IPS-NIHi11 (cell line): ENCODE data around the gene SAPCD2.
A peak's percentile ranks its signal among the peaks of the same experiment; 100 is the strongest.
"Not testable (repeated sequence)": the region's sequence is repeated elsewhere in the genome, so short reads cannot be mapped to it uniquely, and the experiment has no call there.

Experiments used
- DNase-seq: peaks from one replicate; pipeline ENCODE4 v3.0.0; 2012; ENCODE audit warnings: mixed read lengths, low spot score

SAPCD2 gene, protein sequence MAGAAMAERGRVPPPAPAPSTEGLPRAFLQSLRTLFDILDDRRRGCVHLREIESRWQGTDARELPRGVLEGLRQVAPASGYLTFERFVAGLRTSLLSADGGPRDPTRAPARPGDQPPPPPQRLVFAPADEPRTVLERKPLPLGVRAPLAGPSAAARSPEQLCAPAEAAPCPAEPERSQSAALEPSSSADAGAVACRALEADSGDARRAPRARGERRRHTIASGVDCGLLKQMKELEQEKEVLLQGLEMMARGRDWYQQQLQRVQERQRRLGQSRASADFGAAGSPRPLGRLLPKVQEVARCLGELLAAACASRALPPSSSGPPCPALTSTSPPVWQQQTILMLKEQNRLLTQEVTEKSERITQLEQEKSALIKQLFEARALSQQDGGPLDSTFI

GRCh38 chr9:137070201-137070905 lies at the start of gene SAPCD2:
TSS of gene SAPCD2 (minus strand) at chr9:137070557. CDS start at chr9:137070460, 97 bp downstream.
- peak; percentile 90 for DNase-seq

GRCh38 chr9:137118092-137118603 lies 47.8 kb upstream of the SAPCD2 start:
- DNase-seq, result not testable (repeated sequence)

GRCh38 chr9:137117269-137117731 lies 46.9 kb upstream of the SAPCD2 start:
- peak; percentile 2 for DNase-seq

- no peak for DNase-seq
These were observed 46.4 kb upstream of the SAPCD2 start for GRCh38 chr9:137116728-137117127.

GRCh38 chr9:137116027-137116507 lies 45.7 kb upstream of the SAPCD2 start:
- DNase-seq, result no peak

DNA sequence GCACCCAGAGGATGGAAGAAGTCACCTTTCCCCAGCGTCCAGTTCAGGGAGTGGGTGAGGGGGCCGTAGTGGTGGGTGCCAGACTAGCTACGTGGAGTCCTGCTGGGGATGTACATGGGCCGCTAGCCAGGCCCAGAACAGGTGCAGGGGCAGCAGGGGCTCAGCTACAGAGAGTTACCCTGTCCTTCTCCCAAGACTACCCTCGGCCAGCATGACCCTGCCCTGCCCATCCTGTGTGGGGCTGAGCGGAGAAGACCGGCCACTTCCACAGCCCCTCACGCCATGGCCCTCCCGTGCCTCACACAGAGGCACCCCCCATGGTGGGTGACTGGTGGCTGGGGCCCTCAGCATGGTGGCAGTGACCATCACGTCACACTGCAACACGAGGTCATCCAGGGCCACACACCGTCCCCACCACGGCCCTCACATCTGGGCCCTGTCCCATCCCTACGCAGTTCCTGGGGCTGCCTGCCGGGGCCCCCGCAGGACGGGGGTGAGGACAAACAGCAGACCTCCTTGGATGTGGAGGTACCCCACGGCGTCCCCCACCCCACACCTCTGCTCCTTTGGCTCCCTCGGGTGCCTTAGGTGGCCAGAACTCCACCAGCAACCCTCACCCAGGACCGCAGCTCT lies 45.2 kb upstream of the SAPCD2 start:
- peak; percentile 23 for DNase-seq

DNA sequence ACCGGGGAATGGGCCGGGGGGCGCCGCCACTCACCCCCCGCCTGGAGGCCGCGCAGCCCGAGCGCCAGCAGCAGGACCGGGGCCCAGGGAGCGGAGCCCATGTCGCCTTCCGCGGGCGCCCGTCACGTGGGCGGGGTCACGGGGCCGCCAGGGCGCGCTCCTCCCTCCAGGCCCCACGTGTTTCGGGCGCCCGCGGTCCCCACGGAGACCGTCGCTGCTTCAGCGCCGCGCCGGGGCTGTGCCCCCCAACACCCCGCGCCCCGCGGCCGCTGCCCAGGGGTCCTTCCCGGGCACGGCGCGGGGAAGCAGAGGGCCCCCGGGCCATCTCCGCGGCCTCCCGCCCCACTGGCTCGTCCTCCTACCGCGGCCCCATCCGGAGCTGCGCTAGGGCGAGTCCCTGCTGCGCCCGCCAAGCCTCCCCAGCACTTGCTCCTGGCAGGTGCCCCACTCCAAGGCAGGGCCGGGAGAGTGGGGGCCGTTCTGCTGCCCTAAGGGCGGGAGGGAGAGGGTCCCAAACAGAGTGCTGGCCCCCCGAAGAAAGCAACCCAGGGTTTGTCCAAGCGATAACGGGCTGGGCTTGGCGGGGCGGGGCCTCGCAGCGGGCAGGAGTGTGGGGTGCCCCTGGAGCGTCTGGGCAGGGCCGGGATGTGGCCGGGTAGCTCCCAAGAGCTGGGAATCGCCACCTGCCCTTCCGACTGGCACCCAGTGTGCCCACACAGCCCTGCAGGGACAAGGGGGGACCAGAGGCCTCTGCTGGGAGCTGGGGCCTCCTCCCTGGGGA lies 44.4 kb upstream of the SAPCD2 start, which contains the start of gene DPP7:
DPP7 (minus strand) TSS at position 121 of the 781 bp plus-strand sequence; CDS start at position 101, 20 bp downstream.
- DNase-seq, result peak; percentile 83

DNA sequence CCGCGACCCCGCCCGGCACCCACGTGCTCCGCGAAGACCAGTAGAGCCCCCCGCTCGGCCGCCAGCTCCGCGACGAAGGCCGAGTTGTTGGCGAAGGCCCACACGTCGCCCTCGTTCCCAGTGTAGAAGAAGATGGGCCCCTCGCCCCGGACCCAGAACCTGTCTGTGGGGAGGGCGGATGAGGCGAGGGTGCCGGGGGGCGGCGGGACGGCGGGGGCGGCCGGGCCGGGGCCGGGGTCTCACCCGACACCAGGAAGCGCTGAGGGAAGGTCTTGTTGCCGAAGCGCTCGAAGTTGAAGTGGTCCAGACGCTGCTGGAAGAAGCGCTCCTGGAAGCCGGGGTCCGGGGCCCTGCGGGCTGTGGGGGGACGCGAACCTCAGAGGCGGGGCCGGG lies 43.9 kb upstream of the SAPCD2 start:
- no peak for DNase-seq

- no peak for DNase-seq
These were observed 43.2 kb upstream of the SAPCD2 start for GRCh38 chr9:137113385-137114159.

GRCh38 chr9:137112564-137113384 lies 42.4 kb upstream of the SAPCD2 start:
- DNase-seq, result no peak

DNA sequence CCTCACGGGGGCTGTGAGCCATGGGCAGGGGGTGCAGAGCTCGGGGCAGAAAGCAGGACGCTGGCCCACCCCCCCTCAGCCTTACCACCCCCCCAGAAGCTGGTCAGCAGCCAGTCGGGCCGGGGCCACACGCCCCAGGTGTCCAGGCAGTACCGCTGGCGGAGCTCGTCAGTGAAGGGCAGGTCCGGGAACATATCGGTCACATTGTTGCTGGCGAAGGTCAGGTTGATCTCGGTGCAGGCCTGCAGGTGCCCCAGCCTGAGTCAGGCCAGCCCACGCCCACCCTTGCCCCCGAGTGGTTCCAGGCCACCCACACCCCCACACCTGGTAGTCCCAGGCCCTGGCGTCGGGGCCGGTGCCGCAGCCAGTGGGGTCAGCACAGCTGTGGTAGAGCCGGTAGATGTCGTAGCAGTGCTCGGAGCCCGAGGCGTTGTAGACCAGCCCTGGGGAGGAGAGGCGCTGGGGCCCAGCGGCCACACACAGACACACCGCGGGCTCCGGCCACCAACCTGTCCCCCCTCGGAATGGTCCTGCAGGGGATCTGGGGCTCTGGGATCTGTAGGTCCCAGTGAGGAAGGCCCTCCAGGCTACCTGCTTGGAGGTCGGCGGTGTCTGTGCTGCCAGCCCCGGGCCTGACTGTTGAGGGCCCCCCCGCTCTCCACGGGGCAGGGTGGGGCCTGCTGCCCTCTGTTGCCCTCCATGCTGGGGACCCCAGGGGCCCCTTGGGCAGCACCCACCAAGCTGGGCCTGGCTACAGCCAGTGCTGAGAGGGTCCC lies 41.6 kb upstream of the SAPCD2 start:
- no peak for DNase-seq

GRCh38 chr9:137110911-137111787 lies 40.8 kb upstream of the SAPCD2 start:
- DNase-seq, result no peak

GRCh38 chr9:137110147-137110910 lies 40.0 kb upstream of the SAPCD2 start:
- no peak for DNase-seq

DNA sequence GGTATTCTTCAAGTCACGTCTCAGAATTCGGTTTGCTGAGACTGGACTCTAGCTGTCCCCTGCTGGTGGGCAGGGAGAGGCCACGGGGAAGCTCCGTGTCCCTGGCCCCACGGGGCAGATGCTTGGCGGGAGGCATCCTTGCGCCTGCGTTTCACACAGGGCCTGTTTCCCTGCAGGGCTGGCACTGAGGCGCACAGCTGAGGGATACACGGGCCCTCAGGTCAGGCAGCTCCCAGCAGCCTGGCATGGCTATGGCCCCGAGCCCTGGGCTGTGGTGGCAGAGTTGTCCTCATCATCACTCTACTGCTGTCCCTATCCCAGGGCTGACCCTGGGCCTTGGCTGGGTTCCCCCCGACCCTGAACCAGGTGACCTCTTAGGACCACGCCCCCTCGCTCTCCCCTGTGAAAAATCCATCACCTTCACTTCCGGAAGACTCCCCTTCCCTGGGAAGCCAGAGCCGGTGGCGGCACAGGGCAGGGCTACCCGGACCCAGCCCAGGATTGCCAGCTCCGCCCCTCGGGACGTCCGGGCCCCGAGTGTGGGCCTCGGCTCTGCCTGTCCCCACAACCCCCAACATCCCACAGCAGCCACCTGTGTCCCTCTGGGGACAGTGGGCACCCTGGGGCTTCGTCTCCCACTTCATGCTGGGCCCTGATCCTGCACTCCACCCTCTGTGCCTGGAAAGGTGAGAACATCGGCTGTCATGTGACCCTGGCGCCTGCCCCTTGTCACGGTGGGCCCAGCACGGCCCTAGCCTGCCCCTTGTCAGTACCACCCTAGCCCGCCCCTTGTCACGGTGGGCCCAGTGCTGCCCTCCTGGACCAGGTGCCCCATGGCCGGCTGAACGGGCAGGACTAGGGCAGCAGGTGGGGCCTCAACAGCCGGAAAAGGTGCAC lies 39.1 kb upstream of the SAPCD2 start:
- no peak for DNase-seq

- no peak for DNase-seq
These were observed 38.4 kb upstream of the SAPCD2 start for GRCh38 chr9:137108608-137109249.

DNA sequence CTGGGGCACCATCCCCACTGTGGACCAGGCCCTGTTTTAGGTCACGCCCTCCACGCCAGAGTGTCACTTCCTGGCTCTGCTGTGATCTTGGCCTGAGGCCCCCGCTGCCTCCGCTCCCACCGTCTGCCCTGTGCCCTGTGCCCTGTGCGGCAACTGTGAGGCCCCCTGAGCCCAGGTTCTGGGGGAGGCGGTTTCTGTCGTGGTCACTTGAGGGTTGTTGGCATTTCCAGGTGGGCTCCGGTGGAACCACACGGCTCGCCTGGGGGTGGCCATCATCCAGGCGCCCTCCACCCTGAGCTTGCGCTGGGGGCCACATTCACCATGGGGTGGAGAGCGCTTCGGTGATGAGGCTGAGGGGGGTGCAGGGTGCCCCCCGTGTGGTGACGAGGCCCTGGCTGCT lies 37.6 kb upstream of the SAPCD2 start:
- DNase-seq, result no peak
